Measurements from ENCODE around the gene UXS1. TPM values are rescaled to one million over a fixed set of nuclear protein-coding genes. Genes with fewer than 3 reads are reported as not detected.

UXS1 gene
- total RNA-seq, 1 donor from 2014 or later: 38.0 TPM

GRCh38 chr2:106059416-106060065 lies 134.6 kb downstream of the UXS1 start:
- TF ChIP-seq EZH2phosphoT487 (IDR thresholded peaks at IDR 0.05) (no peak), CTCF (IDR thresholded peaks at IDR 0.05) (no peak), EZH2 (IDR thresholded peaks at IDR 0.05) (no peak)
- no peak overlapping the region for H3K27ac ChIP-seq
- no peak overlapping the region for H3K4me3 Mint-ChIP-seq
- H3K27ac Mint-ChIP-seq: no peak overlapping the region
- no peak overlapping the region for H3K9ac ChIP-seq
- no peak overlapping the region for H3K4me2 ChIP-seq
- H3K4me3 ChIP-seq: no peak overlapping the region
- no peaks in the 10 kb centered on the region for H3K36me3 Mint-ChIP-seq
- H3K27me3 ChIP-seq: peaks cover 11% of the 10 kb centered on the region
- peaks cover 7% of the 10 kb centered on the region for H3K4me1 ChIP-seq
- H3K36me3 ChIP-seq: no peaks in the 10 kb centered on the region
- H3F3A ChIP-seq (ENCODE audit: low read depth): no peaks in the 10 kb centered on the region
- peaks cover 13% of the 10 kb centered on the region for H3K4me1 Mint-ChIP-seq
- H4K20me1 ChIP-seq (ENCODE audit: low read depth): no peaks in the 10 kb centered on the region
- no peaks in the 10 kb centered on the region for H3K9me3 Mint-ChIP-seq
- DNase-seq (ENCODE audit: low spot score): no peak
- no peaks in the 10 kb centered on the region for H3K79me2 ChIP-seq (ENCODE audit: low read depth)
- H2AFZ ChIP-seq (replicated peaks): no peak overlapping the region
- no peaks in the 10 kb centered on the region for H3K9me3 ChIP-seq (ENCODE audit: low read depth)
- no peaks in the 10 kb centered on the region for H3K27me3 Mint-ChIP-seq (ENCODE audit: insufficient read depth, low read depth)

- Histone ChIP-seq H3K4me2 (no peak overlapping the region), H3K36me3 (no peaks in the 10 kb centered on the region), H3K27ac (no peak overlapping the region), H3F3A (ENCODE audit: low read depth) (no peaks in the 10 kb centered on the region), H3K9ac (no peak overlapping the region), H3K79me2 (ENCODE audit: low read depth) (no peaks in the 10 kb centered on the region), H2AFZ (replicated peaks) (no peak overlapping the region), H3K4me3 (no peak overlapping the region), H4K20me1 (ENCODE audit: low read depth) (no peaks in the 10 kb centered on the region), H3K4me1 (peaks cover 7% of the 10 kb centered on the region), H3K27me3 (peaks cover 1% of the 10 kb centered on the region), H3K9me3 (ENCODE audit: low read depth) (no peaks in the 10 kb centered on the region)
- Mint-ChIP-seq H3K4me1 (peaks cover 20% of the 10 kb centered on the region), H3K9me3 (no peaks in the 10 kb centered on the region), H3K27me3 (ENCODE audit: insufficient read depth, low read depth) (no peaks in the 10 kb centered on the region), H3K27ac (no peak overlapping the region), H3K4me3 (no peak overlapping the region), H3K36me3 (no peaks in the 10 kb centered on the region)
- DNase-seq (ENCODE audit: low spot score): no peak
- TF ChIP-seq EZH2phosphoT487 (IDR thresholded peaks at IDR 0.05): no peak
- no peak for TF ChIP-seq EZH2 (IDR thresholded peaks at IDR 0.05)
- no peak for TF ChIP-seq CTCF (IDR thresholded peaks at IDR 0.05)
Observed at GRCh38 chr2:106058469-106059137, 135.5 kb downstream of the UXS1 start.

- Histone ChIP-seq H3K9ac (no peak overlapping the region), H3K36me3 (no peaks in the 10 kb centered on the region), H3K4me3 (no peak overlapping the region), H3K79me2 (ENCODE audit: low read depth) (no peaks in the 10 kb centered on the region), H3K4me2 (no peak overlapping the region), H3F3A (ENCODE audit: low read depth) (no peaks in the 10 kb centered on the region), H3K4me1 (peaks cover 7% of the 10 kb centered on the region), H2AFZ (replicated peaks) (no peak overlapping the region), H4K20me1 (ENCODE audit: low read depth) (no peaks in the 10 kb centered on the region), H3K9me3 (ENCODE audit: low read depth) (no peaks in the 10 kb centered on the region), H3K27me3 (no peaks in the 10 kb centered on the region), H3K27ac (no peak overlapping the region)
- Mint-ChIP-seq H3K9me3 (no peaks in the 10 kb centered on the region), H3K27ac (no peak overlapping the region), H3K4me1 (peaks cover 23% of the 10 kb centered on the region), H3K36me3 (no peaks in the 10 kb centered on the region), H3K4me3 (no peak overlapping the region), H3K27me3 (ENCODE audit: insufficient read depth, low read depth) (no peaks in the 10 kb centered on the region)
- TF ChIP-seq CTCF (IDR thresholded peaks at IDR 0.05): no peak
- no peak for TF ChIP-seq EZH2phosphoT487 (IDR thresholded peaks at IDR 0.05)
- no peak for TF ChIP-seq EZH2 (IDR thresholded peaks at IDR 0.05)
- DNase-seq (ENCODE audit: low spot score): no peak
Observed at GRCh38 chr2:106057206-106057605, 136.9 kb downstream of the UXS1 start.

Measured in neural progenitor cell (in vitro differentiated cells).